Urinary bladder (tissue), 4 donors: ENCODE measurements around the gene GBX2. TPM values are rescaled to one million over a fixed set of nuclear protein-coding genes. Genes with fewer than 3 reads are reported as not detected.

Source experiments
- DNase-seq: peaks from one replicate; pipeline ENCODE4 v3.0.0-alpha.2; 2015; ENCODE audit errors: extremely low spot score
- H3K27ac ChIP-seq: one replicate; pipeline ENCODE4 v1.5.1; 2013; ENCODE audit warnings: low read depth, mild to moderate bottlenecking, moderate library complexity
- H3K36me3 ChIP-seq: one replicate; pipeline ENCODE4 v1.6.1; 2013; ENCODE audit warnings: mild to moderate bottlenecking, moderate library complexity; ENCODE audit not compliant: insufficient read depth
- H3K4me1 ChIP-seq: one replicate; pipeline ENCODE4 v1.6.1; 2013; ENCODE audit warnings: mild to moderate bottlenecking, moderate library complexity; ENCODE audit not compliant: insufficient read depth
- H3K4me3 ChIP-seq: one replicate; pipeline ENCODE4 v1.5.1; 2013; ENCODE audit warnings: low read depth, low read length
- WGBS: extraction: QIAGEN DNeasy Blood & Tissue Kit; methylation state at CpG from one replicate; pipeline ENCODE4 v1.1.7; 2013; 5-methylcytosine and 5-hydroxymethylcytosine counted together
- polyA plus RNA-seq: library from polyadenylated mRNA; stranded (reverse); fragments of 200-250 nt; gene quantifications from one replicate; pipeline ENCODE4 v1.2.3, GENCODE V29; 2013
- small RNA-seq: library from RNA; depleted of rRNA; stranded (forward); fragments of <200 nt; gene quantifications from one replicate; pipeline ENCODE3, GENCODE V24; 2014
- total RNA-seq: library from RNA; depleted of rRNA; stranded (reverse); fragments of >200 nt; gene quantifications from one replicate; pipeline ENCODE4 v1.2.3, GENCODE V29; 2014
- donor health status: healthy with polysubstance abuse.
- donor health status: healthy.

GBX2 gene
- total and polyA plus RNA-seq, 2 donors, result not detected

DNA sequence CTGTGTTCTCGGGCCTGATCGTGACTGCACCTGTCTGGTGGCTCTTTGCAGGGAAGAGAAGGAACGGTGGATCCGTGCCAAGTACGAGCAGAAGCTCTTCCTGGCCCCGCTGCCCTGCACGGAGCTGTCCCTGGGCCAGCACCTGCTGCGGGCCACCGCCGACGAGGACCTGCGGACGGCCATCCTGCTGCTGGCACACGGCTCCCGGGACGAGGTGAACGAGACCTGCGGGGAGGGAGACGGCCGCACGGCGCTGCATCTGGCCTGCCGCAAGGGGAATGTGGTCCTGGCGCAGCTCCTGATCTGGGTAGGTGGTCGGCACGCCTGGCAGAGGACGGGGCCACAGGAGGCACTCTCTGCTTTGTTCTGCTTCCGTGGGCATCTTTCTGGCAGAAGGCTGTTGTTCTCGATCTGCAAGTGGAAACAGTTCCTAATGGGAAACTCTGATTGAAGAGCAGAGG, 48.0 kb downstream of the GBX2 start:
- DNase-seq, result no peak
- Histone ChIP-seq H3K4me1 (no peaks in the 10 kb centered on the region), H3K36me3 (no peaks in the 10 kb centered on the region), H3K27ac (no peak overlapping the region), H3K4me3 (no peak overlapping the region)
- WGBS, result 85% methylated on average over 29 of the region's 29 CpGs

DNA sequence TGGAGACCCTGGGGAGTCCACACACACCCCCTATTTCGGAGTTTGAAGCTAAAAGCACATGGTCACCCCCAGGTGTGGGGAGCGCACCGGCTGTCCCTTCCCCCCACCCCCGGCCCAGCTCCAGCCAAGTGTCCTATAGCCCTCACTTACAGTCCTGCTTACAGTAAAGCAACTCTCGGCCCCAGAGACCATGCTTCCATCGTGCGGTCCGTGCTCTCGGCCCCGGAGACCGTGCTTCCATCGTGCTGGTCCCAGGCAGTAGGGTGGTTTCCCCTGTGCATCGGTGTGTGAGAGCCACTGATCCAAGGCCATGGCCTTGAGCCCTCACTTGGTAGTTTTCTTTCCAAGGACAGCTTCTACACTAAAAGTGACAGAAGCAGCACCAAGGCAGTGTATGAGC, 48.7 kb downstream of the GBX2 start:
- H3K36me3 ChIP-seq, result no peaks in the 10 kb centered on the region
- no peaks in the 10 kb centered on the region for H3K4me1 ChIP-seq
- 88% methylated on average over 13 of the region's 13 CpGs for WGBS
- no peak overlapping the region for H3K27ac ChIP-seq
- no peak for DNase-seq
- H3K4me3 ChIP-seq, result no peak overlapping the region

DNA sequence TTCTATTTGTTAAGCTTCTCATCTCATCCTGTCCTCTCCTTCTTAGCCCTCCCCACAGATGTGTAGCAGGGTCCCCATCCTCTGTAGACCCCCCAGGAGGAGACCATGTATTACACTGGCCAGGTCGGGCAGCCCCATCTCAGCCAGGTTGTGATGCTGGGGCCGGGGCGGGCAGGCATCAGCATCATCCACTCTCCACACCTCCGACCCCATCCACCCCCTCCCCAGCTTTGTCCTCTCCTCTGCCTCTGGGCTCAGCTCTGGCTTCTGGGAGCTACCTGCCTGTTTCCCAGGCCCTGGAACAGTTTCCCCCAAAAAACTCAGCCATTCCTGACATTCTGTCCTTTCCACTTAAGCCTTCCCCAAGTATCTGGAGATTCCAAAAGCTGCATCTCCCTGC, 49.2 kb downstream of the GBX2 start:
- WGBS, result 88% methylated on average over 4 of the region's 4 CpGs
- no peak for DNase-seq
- no peaks in the 10 kb centered on the region for H3K4me1 ChIP-seq
- H3K36me3 ChIP-seq, result no peaks in the 10 kb centered on the region
- no peak overlapping the region for H3K27ac ChIP-seq
- no peak overlapping the region for H3K4me3 ChIP-seq

- 70% methylated on average over 10 of the region's 10 CpGs for WGBS
- no peak for DNase-seq
Observed at GRCh38 chr2:236117861-236118269, 50.3 kb downstream of the GBX2 start.

DNA sequence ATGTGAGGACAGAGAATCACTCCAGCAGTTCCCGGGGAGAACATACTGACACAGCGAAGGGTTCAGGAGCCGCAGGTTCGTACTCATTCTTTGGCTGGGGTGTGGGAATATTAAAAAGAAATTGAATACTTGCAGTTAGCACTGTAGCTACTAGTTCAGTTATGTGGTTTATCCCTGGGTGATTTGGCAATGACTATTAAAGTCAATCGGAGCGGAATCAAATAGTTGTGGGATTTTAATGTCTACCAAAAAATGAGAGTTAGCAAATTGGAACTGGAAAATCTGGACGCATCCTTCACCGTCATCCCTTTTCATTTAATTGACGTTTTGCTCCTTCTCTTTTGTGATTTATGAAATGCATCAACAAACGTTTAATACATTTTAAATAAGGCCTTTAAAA, 50.8 kb downstream of the GBX2 start:
- no peaks in the 10 kb centered on the region for H3K4me1 ChIP-seq
- H3K36me3 ChIP-seq, result no peaks in the 10 kb centered on the region
- H3K4me3 ChIP-seq, result no peak overlapping the region
- 87% methylated on average over 10 of the region's 10 CpGs for WGBS
- no peak for DNase-seq
- H3K27ac ChIP-seq, result no peak overlapping the region

More at GRCh38 chr2:236117861-236118269, 50.3 kb downstream of the GBX2 start:
- H3K36me3 ChIP-seq, result no peaks in the 10 kb centered on the region
- H3K4me1 ChIP-seq, result no peaks in the 10 kb centered on the region
- no peak overlapping the region for H3K4me3 ChIP-seq
- no peak overlapping the region for H3K27ac ChIP-seq

Small RNA genes lying within 50 kb of the gene (small RNA-seq; reads per million reads assigned to genes)
- gene RF00019 (not detected), gene RNU1-31P (not detected)

Other genes with a start within 250 kb of the GBX2 start
- not detected for gene ASB18, start 96.0 kb upstream of the GBX2 start, total RNA-seq
- gene ASB18, start 96.0 kb upstream of the GBX2 start, polyA plus RNA-seq, result not detected